Thoracic aorta (tissue), 2 donors: ENCODE results near the gene FGD2. TPM values are rescaled to one million over a fixed set of nuclear protein-coding genes. Genes with fewer than 3 reads are reported as not detected.

Experiments
- ATAC-seq: fragments of 150-250 bp; one replicate; pipeline ENCODE4 v1.8.0; 2017; ENCODE audit warnings: low read depth; ENCODE audit not compliant: insufficient number of reproducible peaks, low FRiP score
- DNase-seq: peaks from one replicate; pipeline ENCODE4 v3.0.0-alpha.2; 2020; ENCODE audit warnings: low spot score
- H3K27ac ChIP-seq, 2 donors: fragments of 200-600 bp; sonication (generic); 1 replicate in 1 of 2; 2 replicates in 1 of 2; pipeline ENCODE4 v1.5.1; 2016; ENCODE audit warnings: mild to moderate bottlenecking in 2 of 2, moderate library complexity in 2 of 2
- H3K27me3 ChIP-seq: fragments of 200-600 bp; sonication (generic); replicated peaks from 2 replicates; pipeline ENCODE4 v1.6.0; 2016; ENCODE audit warnings: mild to moderate bottlenecking; ENCODE audit not compliant: insufficient read depth
- H3K36me3 ChIP-seq: fragments of 200-600 bp; sonication (generic); one replicate; pipeline ENCODE4 v1.5.1; 2016
- H3K4me1 ChIP-seq, 2 donors: fragments of 200-600 bp; sonication (generic); 1 replicate in 1 of 2; 2 replicates in 1 of 2; pipeline versions ENCODE4 v1.5.1 to v1.6.0; 2016; ENCODE audit warnings: low read depth in 2 of 2, mild to moderate bottlenecking in 1 of 2; ENCODE audit not compliant: control insufficient read depth in 1 of 2
- H3K4me3 ChIP-seq: fragments of 200-600 bp; sonication (generic); 2 replicates; pipeline ENCODE4 v1.5.1; 2016; ENCODE audit warnings: mild to moderate bottlenecking
- H3K9me3 ChIP-seq: fragments of 200-600 bp; sonication (generic); 2 replicates; pipeline ENCODE4 v1.5.1; 2016
- total RNA-seq, 2 donors: library from RNA; depleted of rRNA; stranded (reverse); fragments of >200 nt; gene quantifications; one replicate each; pipeline versions ENCODE4 v1.1.0 to v1.2.3, GENCODE V29; 2016
- TF ChIP-seq, protein P1 (sequence below): fragments of 200-600 bp; sonication (generic); IDR thresholded peaks from one replicate; pipeline ENCODE4 v1.5.1; 2019; ENCODE audit warnings: antibody characterized with exemption

The FGD2 gene
- total RNA-seq, 2 donors from 2014 or later: 27.5 to 52.5 TPM

DNA sequence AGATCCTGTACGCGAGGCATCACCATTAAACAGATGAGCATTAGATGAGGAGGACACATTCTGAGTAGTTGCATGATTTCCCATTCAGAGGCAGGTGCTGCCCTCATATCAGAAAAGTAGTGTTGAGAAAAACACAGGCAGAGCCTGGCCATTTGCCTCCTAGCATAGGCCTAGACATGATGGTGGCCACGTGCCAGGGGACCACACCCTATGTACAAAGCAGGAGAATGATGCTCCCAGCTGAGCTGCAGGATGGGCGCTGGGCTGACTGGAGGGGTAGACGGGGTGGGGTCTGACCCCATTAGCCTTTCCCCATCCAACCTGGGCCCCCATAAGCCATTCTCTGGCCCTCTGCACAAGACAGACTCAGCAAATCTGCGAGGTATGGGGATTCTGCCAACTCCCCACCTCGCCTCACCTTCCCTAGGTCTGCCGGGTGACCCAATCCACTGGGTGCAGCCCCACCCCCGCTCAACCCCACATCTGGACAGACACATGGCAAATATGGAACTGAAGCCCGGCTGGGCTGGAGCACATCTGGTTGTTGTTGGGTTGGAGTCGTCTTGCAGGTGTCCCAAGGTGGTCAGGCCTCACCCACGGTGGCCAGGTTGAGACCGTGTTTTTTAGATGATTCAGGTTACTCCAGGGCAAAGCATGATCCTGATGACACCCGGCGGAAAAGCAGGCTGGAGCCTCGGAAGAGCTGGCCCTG, 37.0 kb upstream of the FGD2 start:
- Histone ChIP-seq H3K27me3 (no peaks in the 10 kb centered on the region), H3K27ac (no peak overlapping the region), H3K4me1 (peaks cover 0 to 14% of the 10 kb centered on the region in 2 donors), H3K36me3 (peaks cover 55% of the 10 kb centered on the region), H3K4me3 (no peak overlapping the region), H3K9me3 (no peaks in the 10 kb centered on the region)
- ATAC-seq: no peak
- no peak for DNase-seq
- TF ChIP-seq, protein P1, sequence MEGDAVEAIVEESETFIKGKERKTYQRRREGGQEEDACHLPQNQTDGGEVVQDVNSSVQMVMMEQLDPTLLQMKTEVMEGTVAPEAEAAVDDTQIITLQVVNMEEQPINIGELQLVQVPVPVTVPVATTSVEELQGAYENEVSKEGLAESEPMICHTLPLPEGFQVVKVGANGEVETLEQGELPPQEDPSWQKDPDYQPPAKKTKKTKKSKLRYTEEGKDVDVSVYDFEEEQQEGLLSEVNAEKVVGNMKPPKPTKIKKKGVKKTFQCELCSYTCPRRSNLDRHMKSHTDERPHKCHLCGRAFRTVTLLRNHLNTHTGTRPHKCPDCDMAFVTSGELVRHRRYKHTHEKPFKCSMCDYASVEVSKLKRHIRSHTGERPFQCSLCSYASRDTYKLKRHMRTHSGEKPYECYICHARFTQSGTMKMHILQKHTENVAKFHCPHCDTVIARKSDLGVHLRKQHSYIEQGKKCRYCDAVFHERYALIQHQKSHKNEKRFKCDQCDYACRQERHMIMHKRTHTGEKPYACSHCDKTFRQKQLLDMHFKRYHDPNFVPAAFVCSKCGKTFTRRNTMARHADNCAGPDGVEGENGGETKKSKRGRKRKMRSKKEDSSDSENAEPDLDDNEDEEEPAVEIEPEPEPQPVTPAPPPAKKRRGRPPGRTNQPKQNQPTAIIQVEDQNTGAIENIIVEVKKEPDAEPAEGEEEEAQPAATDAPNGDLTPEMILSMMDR: no peak

DNA sequence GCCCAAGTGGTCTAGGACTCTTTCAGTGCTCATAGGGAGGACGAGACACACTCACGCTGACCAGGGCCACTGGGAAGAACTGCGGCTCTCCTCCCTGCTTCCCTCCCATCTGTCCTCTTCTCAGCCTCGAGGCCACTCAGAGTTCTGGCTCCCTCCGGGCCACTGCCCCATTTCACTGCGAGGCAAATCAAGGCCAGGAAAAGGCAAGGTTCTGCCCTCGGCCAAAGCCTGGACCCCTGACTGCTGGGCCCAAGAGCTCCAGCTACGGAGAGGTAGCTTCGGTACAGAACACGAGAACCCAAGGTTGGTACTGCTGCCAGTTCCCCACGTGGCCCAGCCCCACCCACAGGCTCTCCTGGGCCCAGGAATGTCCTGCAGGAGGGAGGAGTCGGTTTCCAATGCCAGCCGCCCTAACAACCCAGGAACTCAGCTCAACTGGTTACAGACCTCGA, 36.2 kb upstream of the FGD2 start:
- no peak for ATAC-seq
- TF ChIP-seq, protein P1: no peak
- Histone ChIP-seq H3K36me3 (peaks cover 64% of the 10 kb centered on the region), H3K27me3 (no peaks in the 10 kb centered on the region), H3K9me3 (no peaks in the 10 kb centered on the region), H3K27ac (no peak overlapping the region), H3K4me3 (no peak overlapping the region), H3K4me1 (peaks cover 0 to 6% of the 10 kb centered on the region in 2 donors)
- DNase-seq: no peak

DNA sequence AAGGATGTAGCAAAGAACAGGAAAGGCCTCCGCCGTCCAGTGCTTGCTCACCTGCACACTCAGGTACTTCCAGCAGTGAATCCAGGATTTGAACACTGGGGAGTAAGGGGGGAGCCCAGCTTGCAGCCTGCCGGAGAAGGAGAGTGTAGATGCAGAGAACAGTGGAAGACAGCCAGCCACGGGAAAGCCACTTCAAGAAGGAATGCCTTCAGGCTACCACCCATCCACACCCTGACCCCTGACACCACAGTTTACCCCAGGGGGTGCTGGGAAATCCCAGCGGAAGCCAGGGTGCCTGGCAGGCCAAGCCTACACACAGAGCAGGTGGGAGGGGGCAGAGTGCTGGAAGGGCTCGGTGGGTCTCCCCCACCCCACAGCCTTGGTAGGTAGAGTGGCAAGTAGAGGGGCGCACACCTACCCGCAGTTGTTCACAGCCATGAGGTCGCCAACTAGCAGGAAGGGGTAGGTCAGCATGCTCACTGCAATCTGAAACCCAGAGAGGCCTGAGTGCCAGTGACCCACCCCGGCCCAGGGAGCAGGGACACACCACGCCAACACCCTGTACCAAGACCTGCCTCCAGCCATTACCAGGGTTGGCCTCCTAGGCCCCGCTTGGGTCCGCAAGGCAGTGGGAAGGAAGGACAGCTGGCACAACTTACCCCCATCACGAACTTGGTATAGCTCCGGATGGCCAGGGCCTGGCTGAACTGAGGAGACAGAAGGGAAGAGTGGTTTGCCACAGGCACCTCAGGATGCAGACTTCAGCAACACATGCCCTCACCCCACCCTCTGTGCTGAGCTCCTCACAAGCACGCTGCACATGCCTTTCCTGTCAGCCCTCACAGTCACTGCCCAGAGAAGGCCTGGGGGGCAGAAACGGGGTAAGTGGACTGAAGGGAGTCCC, 35.2 kb upstream of the FGD2 start:
- DNase-seq (no peak), ATAC-seq (no peak)
- H3K9me3 ChIP-seq: no peaks in the 10 kb centered on the region
- H3K27me3 ChIP-seq: no peaks in the 10 kb centered on the region
- H3K4me1 ChIP-seq: no peaks in the 10 kb centered on the region
- no peak overlapping the region for H3K27ac ChIP-seq
- no peak overlapping the region for H3K4me3 ChIP-seq
- H3K36me3 ChIP-seq: peaks cover 73% of the 10 kb centered on the region
- TF ChIP-seq, protein P1: no peak

DNA sequence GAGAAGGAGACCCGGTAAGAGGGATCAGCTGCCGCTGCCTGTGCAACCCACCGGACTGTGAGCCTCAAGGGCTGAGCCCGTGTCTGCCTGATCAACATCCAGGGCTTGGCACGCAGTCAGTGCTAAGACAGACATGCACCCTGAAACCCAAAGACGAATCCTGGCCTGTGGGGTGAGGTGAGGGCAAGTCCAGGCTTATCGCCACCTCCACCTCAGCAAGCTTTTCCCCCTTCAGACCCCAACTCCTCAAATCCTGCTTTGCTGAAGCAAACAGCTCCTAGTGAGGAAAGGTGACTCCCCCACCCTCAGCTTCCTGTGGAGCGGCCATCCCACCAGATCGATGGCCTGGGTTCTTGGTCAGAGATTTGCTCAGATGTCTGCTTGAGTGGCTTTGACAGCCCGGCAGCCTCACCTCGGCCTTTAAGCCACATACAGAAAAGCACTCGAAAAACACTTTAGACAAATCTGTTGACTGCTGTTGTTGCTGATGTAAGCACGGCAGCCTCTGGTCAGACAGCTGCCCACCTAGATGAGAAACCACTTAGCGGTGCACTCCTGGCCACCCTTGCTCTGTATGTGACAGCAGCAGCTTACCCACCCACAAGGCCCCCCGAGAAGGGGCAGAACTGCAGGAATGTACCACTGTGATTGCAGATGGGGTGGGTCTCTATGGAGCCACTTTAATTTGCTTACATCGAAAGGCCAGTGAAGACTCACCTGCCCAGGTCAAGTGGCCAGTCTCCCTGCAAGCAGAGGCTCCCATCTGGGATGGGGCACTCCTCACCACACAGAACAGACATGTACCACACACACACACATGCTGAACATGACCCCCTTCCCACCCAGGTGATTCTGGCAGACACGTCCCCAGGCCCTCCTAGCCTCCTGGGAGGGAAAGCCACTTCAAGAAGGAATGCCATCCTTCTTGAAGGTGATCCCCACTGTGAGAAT, 34.3 kb upstream of the FGD2 start:
- ATAC-seq: no peak

More for the DNA sequence above, 34.3 kb upstream of the FGD2 start:
- DNase-seq: no peak
- Histone ChIP-seq H3K27me3 (no peaks in the 10 kb centered on the region), H3K36me3 (peaks cover 83% of the 10 kb centered on the region), H3K9me3 (no peaks in the 10 kb centered on the region), H3K4me3 (no peak overlapping the region), H3K27ac (no peak overlapping the region), H3K4me1 (no peaks in the 10 kb centered on the region)
- TF ChIP-seq, protein P1: no peak
